ENCODE results near the gene UBE3B. TPM values are rescaled to one million over a fixed set of nuclear protein-coding genes. Genes with fewer than 3 reads are reported as not detected.
"Not testable (repeated sequence)": the region's sequence is repeated elsewhere in the genome, so short reads cannot be mapped to it uniquely, and the experiment has no call there.

UBE3B gene
- total RNA-seq, 4 donors from 2014 or later: 34.4 to 73.0 (median 71.6) TPM

DNA sequence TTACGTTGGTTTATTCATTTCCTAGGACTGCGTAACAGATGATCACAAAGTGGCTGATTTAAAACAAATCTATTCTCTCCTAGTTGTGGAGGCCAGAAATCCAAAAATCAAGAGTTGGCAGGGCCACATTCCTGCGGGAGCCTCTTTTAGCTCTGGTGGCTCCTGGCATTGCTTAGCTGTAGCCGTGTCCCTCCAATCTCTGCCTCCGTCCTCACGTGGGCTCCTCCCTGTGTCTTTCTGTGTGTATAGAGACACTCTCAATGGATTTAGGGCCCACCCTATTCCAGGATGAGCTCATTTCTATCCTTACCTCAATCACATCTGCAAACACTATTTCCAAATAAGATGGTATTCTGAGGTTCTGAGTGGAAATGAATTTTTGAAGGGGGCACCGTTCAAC lies 42.9 kb upstream of the UBE3B start:
- in situ Hi-C loops (cut with MboI; ENCODE audit: low pct_ligation_motif_present in 1 of 4, low pct_unique_long_range_greater_than_20kb in 1 of 4, low sequenced_read_pairs in 3 of 4): loop anchor here in 2 of 4 donors (10.0 kb wide), 1 partner anchor 340 kb away; no protein-coding TSS in a partner anchor
- intact Hi-C loops (cut with DNase I; ENCODE audit: low total_unique reads): no loop called here
- WGBS, 2 donors (ENCODE audit: low coverage in 1 of 2): 85 to 89% methylated on average over 7 of the region's 7 CpGs
- Histone ChIP-seq H3K27ac (no peak overlapping the region), H3K9me3 (no peaks in the 10 kb centered on the region), H3K4me1 (peaks cover 4 to 8% (median 5%) of the 10 kb centered on the region in 4 donors), H3K27me3 (no peaks in the 10 kb centered on the region), H3K4me3 (no peak overlapping the region), H3K36me3 (no peaks in the 10 kb centered on the region)
- DNase-seq: no peak
- TF ChIP-seq POLR2A (IDR thresholded peaks at IDR 0.05): no peak
- no peak for TF ChIP-seq EP300 (IDR thresholded peaks at IDR 0.05; ENCODE audit: low read depth)
- no peak for TF ChIP-seq POLR2AphosphoS5 (IDR thresholded peaks at IDR 0.05)
- TF ChIP-seq, protein P1, sequence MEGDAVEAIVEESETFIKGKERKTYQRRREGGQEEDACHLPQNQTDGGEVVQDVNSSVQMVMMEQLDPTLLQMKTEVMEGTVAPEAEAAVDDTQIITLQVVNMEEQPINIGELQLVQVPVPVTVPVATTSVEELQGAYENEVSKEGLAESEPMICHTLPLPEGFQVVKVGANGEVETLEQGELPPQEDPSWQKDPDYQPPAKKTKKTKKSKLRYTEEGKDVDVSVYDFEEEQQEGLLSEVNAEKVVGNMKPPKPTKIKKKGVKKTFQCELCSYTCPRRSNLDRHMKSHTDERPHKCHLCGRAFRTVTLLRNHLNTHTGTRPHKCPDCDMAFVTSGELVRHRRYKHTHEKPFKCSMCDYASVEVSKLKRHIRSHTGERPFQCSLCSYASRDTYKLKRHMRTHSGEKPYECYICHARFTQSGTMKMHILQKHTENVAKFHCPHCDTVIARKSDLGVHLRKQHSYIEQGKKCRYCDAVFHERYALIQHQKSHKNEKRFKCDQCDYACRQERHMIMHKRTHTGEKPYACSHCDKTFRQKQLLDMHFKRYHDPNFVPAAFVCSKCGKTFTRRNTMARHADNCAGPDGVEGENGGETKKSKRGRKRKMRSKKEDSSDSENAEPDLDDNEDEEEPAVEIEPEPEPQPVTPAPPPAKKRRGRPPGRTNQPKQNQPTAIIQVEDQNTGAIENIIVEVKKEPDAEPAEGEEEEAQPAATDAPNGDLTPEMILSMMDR (IDR thresholded peaks at IDR 0.05): no peak

DNA sequence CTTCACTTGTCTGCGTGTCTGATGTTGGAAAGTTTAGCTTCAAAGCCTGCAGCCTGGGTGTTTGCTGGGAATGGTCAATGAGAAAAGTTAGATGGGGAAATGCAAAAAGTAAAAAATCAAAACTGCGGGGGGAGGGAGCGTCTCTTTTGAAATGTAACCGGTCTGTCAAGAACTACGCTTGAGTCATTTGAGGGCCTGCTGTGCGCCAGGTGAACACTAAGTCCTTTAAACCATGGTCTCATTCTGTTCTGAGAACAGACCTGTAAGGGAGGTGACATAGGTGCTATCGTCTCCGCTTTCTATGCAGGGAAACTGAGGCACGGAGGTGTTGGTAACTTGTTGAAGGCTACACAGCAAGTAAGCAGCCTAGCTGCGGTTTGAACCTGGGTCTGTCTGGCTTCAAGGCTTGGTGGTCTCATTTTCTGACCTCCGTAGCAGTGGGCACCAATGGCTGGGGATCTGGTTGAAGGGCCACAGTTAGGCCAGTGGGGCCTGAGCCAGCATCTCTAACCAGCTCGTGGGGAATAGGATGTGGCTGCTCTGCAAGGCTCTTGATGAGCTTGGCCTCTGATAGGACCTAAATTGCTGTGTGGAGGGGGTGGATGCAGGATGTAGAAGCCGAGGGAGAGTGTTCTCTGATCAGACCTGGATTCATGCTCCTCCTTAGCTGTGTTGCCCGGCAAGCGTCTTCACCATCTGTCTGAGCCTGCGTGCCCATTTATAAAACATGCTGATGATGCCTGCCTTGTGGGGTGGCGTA lies 41.8 kb upstream of the UBE3B start:
- intact Hi-C loops (cut with DNase I; ENCODE audit: low total_unique reads) (no loop called here), in situ Hi-C loops (cut with MboI; ENCODE audit: low pct_ligation_motif_present in 1 of 4, low pct_unique_long_range_greater_than_20kb in 1 of 4, low sequenced_read_pairs in 3 of 4) (loop anchor here in 2 of 4 donors (10.0 kb wide), 1 partner anchor 339 kb away; no protein-coding TSS in a partner anchor)
- Histone ChIP-seq H3K27me3 (no peaks in the 10 kb centered on the region), H3K27ac (no peak overlapping the region), H3K4me1 (peaks cover 4 to 8% (median 5%) of the 10 kb centered on the region in 4 donors), H3K9me3 (no peaks in the 10 kb centered on the region), H3K36me3 (no peaks in the 10 kb centered on the region), H3K4me3 (no peak overlapping the region)
- 84 to 93% methylated on average over 6 to 17 of the region's 17 CpGs for WGBS, 2 donors (ENCODE audit: low coverage in 1 of 2)
- no peak for DNase-seq
- TF ChIP-seq EP300 (IDR thresholded peaks at IDR 0.05; ENCODE audit: low read depth) (no peak), POLR2A (IDR thresholded peaks at IDR 0.05) (no peak), POLR2AphosphoS5 (IDR thresholded peaks at IDR 0.05) (no peak)
- TF ChIP-seq, protein P1 (IDR thresholded peaks at IDR 0.05): no peak

- no peaks in the 10 kb centered on the region for H3K9me3 ChIP-seq
- H3K27me3 ChIP-seq: no peaks in the 10 kb centered on the region
- H3K36me3 ChIP-seq: no peaks in the 10 kb centered on the region
- in situ Hi-C loops (cut with MboI; ENCODE audit: low pct_ligation_motif_present in 1 of 4, low pct_unique_long_range_greater_than_20kb in 1 of 4, low sequenced_read_pairs in 3 of 4) (loop anchor here in 2 of 4 donors (10.0 kb wide), 1 partner anchor 339 kb away; no protein-coding TSS in a partner anchor), intact Hi-C loops (cut with DNase I; ENCODE audit: low total_unique reads) (no loop called here)
- H3K4me3 ChIP-seq: no peak overlapping the region
- WGBS, 2 donors (ENCODE audit: low coverage in 1 of 2): 74 to 79% methylated on average over 3 to 7 of the region's 7 CpGs
- H3K27ac ChIP-seq: no peak overlapping the region
- TF ChIP-seq, protein P1 (IDR thresholded peaks at IDR 0.05): no peak
- TF ChIP-seq POLR2A (IDR thresholded peaks at IDR 0.05): no peak
- no peak for TF ChIP-seq EP300 (IDR thresholded peaks at IDR 0.05; ENCODE audit: low read depth)
- TF ChIP-seq POLR2AphosphoS5 (IDR thresholded peaks at IDR 0.05): no peak
- no peak for DNase-seq
- peaks cover 4 to 8% (median 5%) of the 10 kb centered on the region in 4 donors for H3K4me1 ChIP-seq
Observed at GRCh38 chr12:109436188-109436560, 41.3 kb upstream of the UBE3B start.

DNA sequence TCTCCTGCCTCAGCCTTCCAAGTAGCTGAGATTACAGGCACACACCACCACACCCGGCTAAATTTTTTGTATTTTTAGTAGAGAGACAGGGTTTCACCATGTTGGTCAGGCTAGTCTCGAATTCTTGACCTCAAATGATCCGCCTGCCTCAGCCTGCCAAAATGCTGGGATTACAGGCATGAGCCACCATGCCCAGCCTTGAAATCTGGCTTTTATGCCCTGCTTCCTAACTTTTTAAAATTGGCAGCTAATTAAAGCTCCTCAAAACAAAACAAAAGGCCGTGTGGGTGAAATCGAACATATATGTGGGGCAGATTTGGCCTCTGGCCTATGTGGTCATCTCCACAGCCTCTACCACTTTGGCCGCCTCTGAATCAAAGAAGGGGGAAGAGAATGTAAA lies 38.3 kb upstream of the UBE3B start:
- Histone ChIP-seq H3K9me3 (no peaks in the 10 kb centered on the region), H3K27me3 (no peaks in the 10 kb centered on the region), H3K27ac (no peak overlapping the region), H3K4me1 (no peaks in the 10 kb centered on the region), H3K4me3 (no peak overlapping the region), H3K36me3 (no peaks in the 10 kb centered on the region)
- intact Hi-C loops (cut with DNase I; ENCODE audit: low total_unique reads) (no loop called here), in situ Hi-C loops (cut with MboI; ENCODE audit: low pct_ligation_motif_present in 1 of 4, low pct_unique_long_range_greater_than_20kb in 1 of 4, low sequenced_read_pairs in 3 of 4) (loop anchor here in 2 of 4 donors (10.0 kb wide), 1 partner anchor 336 kb away; no protein-coding TSS in a partner anchor)
- no peak for DNase-seq
- TF ChIP-seq, protein P1 (IDR thresholded peaks at IDR 0.05): no peak
- TF ChIP-seq POLR2A (IDR thresholded peaks at IDR 0.05) (no peak), POLR2AphosphoS5 (IDR thresholded peaks at IDR 0.05) (no peak), EP300 (IDR thresholded peaks at IDR 0.05; ENCODE audit: low read depth) (no peak)
- WGBS, 2 donors (ENCODE audit: low coverage in 1 of 2): 84 to 100% methylated on average over 1 to 6 of the region's 6 CpGs

DNA sequence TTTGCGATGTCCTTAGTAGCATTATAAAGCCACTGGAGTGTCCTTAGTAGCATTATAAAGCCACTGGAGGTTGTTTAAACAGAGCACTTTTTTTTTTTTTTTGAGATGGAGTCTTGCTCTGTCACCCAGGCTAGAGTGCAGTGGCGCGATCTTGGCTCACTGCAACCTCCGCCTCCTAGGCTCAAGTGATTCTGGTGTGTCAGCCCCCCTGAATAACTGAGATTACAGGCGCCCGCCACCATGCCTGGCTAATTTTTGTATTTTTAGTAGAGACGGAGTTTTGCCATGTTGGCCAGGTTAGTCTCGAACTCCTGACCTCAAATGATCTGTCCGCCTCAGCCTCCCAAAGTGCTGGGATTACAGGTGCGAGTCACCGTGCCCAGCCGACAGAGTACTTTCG lies 37.5 kb upstream of the UBE3B start:
- H3K4me1 ChIP-seq; H3K9me3 ChIP-seq; DNase-seq; H3K27ac ChIP-seq; H3K36me3 ChIP-seq; H3K27me3 ChIP-seq; H3K4me3 ChIP-seq; intact Hi-C loops (cut with DNase I; ENCODE audit: low total_unique reads): not testable (repeated sequence)
- 93 to 98% methylated on average over 9 to 13 of the region's 13 CpGs for WGBS, 2 donors (ENCODE audit: low coverage in 1 of 2)
- in situ Hi-C loops (cut with MboI; ENCODE audit: low pct_ligation_motif_present in 1 of 4, low pct_unique_long_range_greater_than_20kb in 1 of 4, low sequenced_read_pairs in 3 of 4): loop anchor here in 2 of 4 donors (10.0 kb wide), 1 partner anchor 335 kb away; no protein-coding TSS in a partner anchor
